Measurements from ENCODE around the gene HSFX2. TPM values are rescaled to one million over a fixed set of nuclear protein-coding genes. Genes with fewer than 3 reads are reported as not detected.

Gene HSFX2, protein sequence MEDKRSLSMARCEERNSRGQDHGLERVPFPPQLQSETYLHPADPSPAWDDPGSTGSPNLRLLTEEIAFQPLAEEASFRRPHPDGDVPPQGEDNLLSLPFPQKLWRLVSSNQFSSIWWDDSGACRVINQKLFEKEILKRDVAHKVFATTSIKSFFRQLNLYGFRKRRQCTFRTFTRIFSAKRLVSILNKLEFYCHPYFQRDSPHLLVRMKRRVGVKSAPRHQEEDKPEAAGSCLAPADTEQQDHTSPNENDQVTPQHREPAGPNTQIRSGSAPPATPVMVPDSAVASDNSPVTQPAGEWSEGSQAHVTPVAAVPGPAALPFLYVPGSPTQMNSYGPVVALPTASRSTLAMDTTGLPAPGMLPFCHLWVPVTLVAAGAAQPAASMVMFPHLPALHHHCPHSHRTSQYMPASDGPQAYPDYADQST
- total RNA-seq, result 0.13 TPM in 1 of 2 replicates, not detected in the other

DNA sequence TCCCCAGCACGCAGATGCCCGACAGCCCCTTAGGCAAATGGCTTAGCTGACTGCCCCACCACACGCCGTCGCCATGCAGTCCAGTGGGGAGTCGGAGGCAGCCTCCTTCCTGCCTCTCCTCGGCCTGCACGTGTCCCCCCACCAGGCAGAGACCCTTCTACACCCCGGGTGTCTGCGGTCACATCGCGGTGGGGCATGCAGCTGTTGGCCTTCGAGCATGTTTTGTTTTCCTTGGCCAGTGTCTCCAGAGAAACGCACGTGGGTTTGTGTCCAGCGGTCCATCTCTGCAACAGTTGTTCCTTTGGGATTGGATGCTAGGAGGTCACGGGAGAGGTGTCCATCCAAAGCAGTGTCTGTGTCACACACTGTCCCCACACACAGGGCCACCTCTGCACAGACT is at the start of gene HSFX2:
HSFX2 (minus strand) TSS at position 101 of the 400 bp plus-strand sequence. CDS start 614 bp downstream, outside the sequence.

GRCh38 chrX:149631234-149632165 is 36.4 kb upstream of the HSFX2 start, which contains the start of gene TMEM185A:
Gene TMEM185A, minus strand, starts transcription at chrX:149631792. Its CDS starts 212 bp downstream, at chrX:149631580.

DNA sequence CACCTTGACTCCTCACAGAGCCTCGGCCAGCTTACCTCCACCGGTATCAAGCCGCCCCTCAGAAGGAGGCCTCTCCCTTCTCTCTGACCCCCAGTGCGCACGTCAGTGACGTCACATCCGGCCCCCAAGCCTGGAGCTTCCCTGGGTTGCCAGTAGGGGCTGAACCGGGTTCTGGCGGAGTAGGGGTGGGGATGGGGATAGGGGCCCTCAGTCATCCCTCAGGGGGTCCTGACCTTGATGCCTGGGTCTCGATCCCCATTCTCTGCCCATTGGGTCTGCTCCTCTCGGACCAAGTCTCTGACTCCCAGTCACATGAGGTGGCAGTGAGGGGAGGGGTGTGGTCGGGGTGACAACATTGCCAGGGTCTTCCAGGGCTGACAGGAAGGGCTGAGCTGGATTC is 7.8 kb downstream of the HSFX2 start, which contains the start of gene MAGEA9B:
MAGEA9B (minus strand) TSS at position 101 of the 400 bp plus-strand sequence. CDS start 4,280 bp downstream, outside the sequence.

DNA sequence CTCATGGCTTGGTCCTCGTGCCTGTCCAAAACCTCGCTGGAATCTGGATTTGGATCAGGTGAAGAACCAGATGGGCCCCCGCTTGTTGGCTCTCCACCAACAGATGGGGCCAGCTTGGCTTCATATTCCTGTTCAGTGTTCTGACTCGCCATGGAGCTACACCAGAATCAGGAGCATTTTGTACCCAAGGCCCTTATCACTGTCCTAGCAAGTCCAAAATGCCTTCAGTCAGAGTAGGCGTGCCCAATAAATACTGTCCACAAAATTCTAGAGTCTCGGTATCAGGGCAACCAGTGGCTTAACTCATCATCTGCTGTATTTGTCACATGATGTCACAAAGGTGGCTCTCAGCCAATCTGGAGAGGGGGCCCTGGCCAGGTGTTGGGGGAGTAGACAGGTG is 45.4 kb downstream of the HSFX2 start, which contains the start of gene HSFX3:
HSFX3 (minus strand) TSS at position 224 of the 400 bp plus-strand sequence; CDS start at position 152, 72 bp downstream.

Other genes starting within 250 kb of the HSFX2 start
- gene IDS, start 90.0 kb downstream of the HSFX2 start, total RNA-seq, result 31.5 and 38.4 TPM in 2 replicates
- gene EOLA1, start 54.3 kb downstream of the HSFX2 start, total RNA-seq, result 11.8 and 12.1 TPM in 2 replicates
- gene HSFX3, start 45.4 kb downstream of the HSFX2 start, total RNA-seq, result not detected in 2 replicates
- gene MAGEA9B, start 7.9 kb downstream of the HSFX2 start, total RNA-seq, result not detected in 2 replicates
- gene TMEM185A, start 36.5 kb upstream of the HSFX2 start, total RNA-seq, result 12.5 and 13.0 TPM in 2 replicates
- not detected in 2 replicates for gene MAGEA11, start 116.7 kb upstream of the HSFX2 start, total RNA-seq
- gene HSFX1, start 178.8 kb upstream of the HSFX2 start, total RNA-seq, result 0.43 and 0.53 TPM in 2 replicates
- not detected in 2 replicates for gene MAGEA9, start 186.6 kb upstream of the HSFX2 start, total RNA-seq